ENCODE data around the gene SPHK1. TPM values are rescaled to one million over a fixed set of nuclear protein-coding genes. Genes with fewer than 3 reads are reported as not detected.
A peak's percentile ranks its signal among the peaks of the same experiment; 100 is the strongest.

The SPHK1 gene
- total and polyA plus RNA-seq, 12 donors = 0.53 to 15.3 (median 4.7) TPM

DNA sequence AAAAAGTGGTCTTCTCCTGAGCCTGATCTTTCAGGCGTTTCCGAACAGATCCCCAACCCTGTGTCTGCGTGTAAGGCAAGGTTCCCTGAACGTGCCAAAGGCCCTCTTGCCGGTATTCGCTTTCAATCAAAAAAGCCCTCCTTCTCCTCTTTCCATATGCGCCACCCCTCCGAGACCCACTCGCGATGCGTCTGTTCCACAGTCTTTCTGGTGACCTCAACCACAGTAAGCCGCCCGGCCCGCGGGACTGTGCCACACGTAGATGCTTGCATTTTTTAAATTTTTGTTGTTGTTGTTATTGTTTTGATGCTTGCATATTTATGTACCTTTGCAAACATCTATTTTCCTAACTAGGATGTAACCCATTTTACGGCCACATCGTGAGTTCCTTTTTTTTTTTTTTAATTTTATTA is 30.1 kb upstream of the SPHK1 start:
- 1% methylated on average over 18 of the region's 18 CpGs for WGBS, 4 donors
- H3K9me3 ChIP-seq (replicated peaks in 1 of 3) = no peaks in the 10 kb centered on the region
- H3K27ac ChIP-seq = peak overlapping the region in 4 of 5 donors; percentile 81 to 87 (median 84)
- H3K36me3 ChIP-seq (replicated peaks in 1 of 2) = no peaks in the 10 kb centered on the region
- H3K27me3 ChIP-seq = no peaks in the 10 kb centered on the region
- intact Hi-C loops (cut with DNase I) = loop anchor here in 1 of 2 donors (5.0 kb wide), 1 partner anchor 33 kb away; no protein-coding TSS in a partner anchor
- peaks cover 0 to 27% of the 10 kb centered on the region in 2 donors for H3K4me1 ChIP-seq (replicated peaks in 1 of 2)
- TF ChIP-seq, protein P1, sequence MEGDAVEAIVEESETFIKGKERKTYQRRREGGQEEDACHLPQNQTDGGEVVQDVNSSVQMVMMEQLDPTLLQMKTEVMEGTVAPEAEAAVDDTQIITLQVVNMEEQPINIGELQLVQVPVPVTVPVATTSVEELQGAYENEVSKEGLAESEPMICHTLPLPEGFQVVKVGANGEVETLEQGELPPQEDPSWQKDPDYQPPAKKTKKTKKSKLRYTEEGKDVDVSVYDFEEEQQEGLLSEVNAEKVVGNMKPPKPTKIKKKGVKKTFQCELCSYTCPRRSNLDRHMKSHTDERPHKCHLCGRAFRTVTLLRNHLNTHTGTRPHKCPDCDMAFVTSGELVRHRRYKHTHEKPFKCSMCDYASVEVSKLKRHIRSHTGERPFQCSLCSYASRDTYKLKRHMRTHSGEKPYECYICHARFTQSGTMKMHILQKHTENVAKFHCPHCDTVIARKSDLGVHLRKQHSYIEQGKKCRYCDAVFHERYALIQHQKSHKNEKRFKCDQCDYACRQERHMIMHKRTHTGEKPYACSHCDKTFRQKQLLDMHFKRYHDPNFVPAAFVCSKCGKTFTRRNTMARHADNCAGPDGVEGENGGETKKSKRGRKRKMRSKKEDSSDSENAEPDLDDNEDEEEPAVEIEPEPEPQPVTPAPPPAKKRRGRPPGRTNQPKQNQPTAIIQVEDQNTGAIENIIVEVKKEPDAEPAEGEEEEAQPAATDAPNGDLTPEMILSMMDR (IDR thresholded peaks at IDR 0.05) = no peak
- no peak for TF ChIP-seq POLR2A (IDR thresholded peaks at IDR 0.05)
- DNase-seq = peak in 2 of 7 donors; percentile 25 to 31
- peak overlapping the region in 2 of 4 donors; percentile 72 to 83 for H3K4me3 ChIP-seq

DNA sequence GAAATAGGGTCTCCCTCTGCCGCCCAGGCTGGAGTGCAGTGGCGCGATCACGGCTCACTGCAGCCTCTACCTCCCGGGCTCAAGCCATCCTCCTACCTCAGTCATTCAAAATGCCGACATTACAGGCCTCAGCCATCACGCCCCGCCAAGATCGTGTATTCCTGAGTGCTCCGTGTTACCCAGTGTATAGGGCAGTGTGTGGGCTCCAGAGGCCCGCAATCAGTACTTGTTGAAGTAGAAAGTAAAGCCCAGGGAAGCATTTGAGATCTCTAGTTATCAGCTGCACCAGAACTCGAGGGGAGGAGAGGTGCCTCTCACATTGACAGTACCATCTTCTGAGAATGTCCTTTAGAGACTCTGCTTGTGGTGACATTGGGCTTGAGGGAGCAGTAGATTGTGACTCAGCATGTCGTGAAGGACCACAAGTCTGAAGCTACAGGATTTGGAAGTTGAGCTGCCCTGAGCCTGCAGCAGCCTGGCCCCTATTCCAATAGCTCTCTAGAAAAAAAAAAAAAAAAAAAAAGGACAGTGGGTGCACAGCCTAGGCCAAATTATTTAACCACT is 29.6 kb upstream of the SPHK1 start:
- no peak for TF ChIP-seq POLR2A (IDR thresholded peaks at IDR 0.05)
- TF ChIP-seq, protein P1 (IDR thresholded peaks at IDR 0.05) = no peak
- Histone ChIP-seq H3K9me3 (replicated peaks in 1 of 3) (no peaks in the 10 kb centered on the region), H3K27me3 (no peaks in the 10 kb centered on the region), H3K4me1 (replicated peaks in 1 of 2) (peaks cover 0 to 27% of the 10 kb centered on the region in 2 donors), H3K36me3 (replicated peaks in 1 of 2) (no peaks in the 10 kb centered on the region), H3K27ac (no peak overlapping the region), H3K4me3 (no peak overlapping the region)
- 57 to 67% (median 62%) methylated on average over 12 to 13 of the region's 13 CpGs for WGBS, 4 donors
- intact Hi-C loops (cut with DNase I) = loop anchor here in 1 of 2 donors (5.0 kb wide), 1 partner anchor 32 kb away; no protein-coding TSS in a partner anchor
- DNase-seq = no peak

DNA sequence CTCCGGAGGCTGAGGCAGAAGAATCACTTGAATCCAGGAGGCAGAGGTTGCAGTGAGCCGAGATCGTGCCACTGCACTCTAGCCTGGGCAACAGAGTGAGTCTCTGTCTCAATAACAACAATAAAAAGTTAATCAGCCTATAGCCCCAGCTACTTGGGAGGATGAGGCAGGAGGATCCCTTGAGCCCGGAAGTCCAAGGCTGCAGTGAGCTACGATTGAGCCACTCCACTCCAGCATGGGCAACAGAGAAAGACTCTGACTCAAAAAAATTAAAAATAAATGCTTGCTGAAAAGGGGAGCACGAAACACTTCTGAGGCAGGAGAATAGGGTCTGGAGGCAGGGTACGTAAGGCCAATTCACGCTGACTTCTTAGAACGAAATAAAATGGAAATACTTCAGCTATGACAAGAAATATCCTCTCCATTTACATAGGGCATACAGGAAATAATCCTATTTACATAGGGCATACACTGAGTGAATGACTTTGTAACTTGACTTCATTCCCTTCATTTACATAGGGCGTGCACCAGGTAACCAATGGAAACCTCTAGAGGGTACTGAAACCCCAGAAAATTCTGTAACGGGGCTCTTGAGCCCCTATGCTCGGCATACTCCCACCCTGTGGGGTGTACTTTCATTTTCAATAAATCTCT is 27.5 kb upstream of the SPHK1 start:
- H3K4me1 ChIP-seq (replicated peaks in 1 of 2) = peaks cover 0 to 19% of the 10 kb centered on the region in 2 donors
- DNase-seq = no peak
- H3K36me3 ChIP-seq (replicated peaks in 1 of 2) = no peaks in the 10 kb centered on the region
- TF ChIP-seq, protein P1 (IDR thresholded peaks at IDR 0.05) = no peak
- no peak for TF ChIP-seq POLR2A (IDR thresholded peaks at IDR 0.05)
- H3K9me3 ChIP-seq (replicated peaks in 1 of 3) = no peaks in the 10 kb centered on the region
- no peak overlapping the region for H3K4me3 ChIP-seq
- WGBS, 4 donors = 69 to 75% (median 70%) methylated on average over 12 of the region's 12 CpGs
- no peak overlapping the region for H3K27ac ChIP-seq
- intact Hi-C loops (cut with DNase I) = no loop called here
- no peaks in the 10 kb centered on the region for H3K27me3 ChIP-seq

DNA sequence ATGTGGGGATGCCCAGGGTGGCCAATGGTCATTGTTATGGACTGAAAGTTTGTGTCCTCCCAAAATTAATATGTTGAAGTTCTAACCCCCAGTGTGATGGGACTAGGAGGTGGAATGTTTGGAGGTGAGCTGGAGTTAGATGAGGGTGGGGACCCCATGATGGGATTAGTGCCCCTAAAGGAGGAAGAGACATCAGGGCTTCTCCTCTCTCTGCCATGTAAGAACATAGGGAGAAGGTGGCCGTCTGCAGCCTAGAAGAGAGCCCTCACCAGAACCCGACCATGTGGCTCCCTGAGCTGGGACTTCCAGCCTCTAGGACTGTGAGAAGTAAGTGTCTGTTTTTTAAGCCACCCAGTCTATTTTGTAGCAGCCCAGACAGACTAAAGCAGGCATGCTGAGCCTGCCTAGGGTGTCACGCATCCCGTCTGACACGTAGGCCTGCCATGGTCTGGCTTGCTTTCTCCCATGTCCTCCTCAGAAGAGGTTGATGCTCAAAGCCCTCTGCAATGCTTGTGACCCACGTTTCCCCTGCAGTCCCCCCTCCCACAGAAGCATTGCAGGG is 26.7 kb upstream of the SPHK1 start:
- WGBS, 4 donors = 75 to 91% (median 80%) methylated on average over 6 of the region's 6 CpGs
- Histone ChIP-seq H3K4me1 (replicated peaks in 1 of 2) (peaks cover 0 to 18% of the 10 kb centered on the region in 2 donors), H3K9me3 (replicated peaks in 1 of 3) (no peaks in the 10 kb centered on the region), H3K36me3 (replicated peaks in 1 of 2) (no peaks in the 10 kb centered on the region), H3K4me3 (no peak overlapping the region), H3K27me3 (no peaks in the 10 kb centered on the region), H3K27ac (no peak overlapping the region)
- intact Hi-C loops (cut with DNase I) = no loop called here
- DNase-seq = no peak
- TF ChIP-seq, protein P1 (IDR thresholded peaks at IDR 0.05) = no peak
- TF ChIP-seq POLR2A (IDR thresholded peaks at IDR 0.05) = no peak
